ENCODE measurements around the gene ALX1. TPM values are rescaled to one million over a fixed set of nuclear protein-coding genes. Genes with fewer than 3 reads are reported as not detected.

Gene ALX1
- total RNA-seq, 1 experiment from 2014 or later = 2.1 TPM

DNA sequence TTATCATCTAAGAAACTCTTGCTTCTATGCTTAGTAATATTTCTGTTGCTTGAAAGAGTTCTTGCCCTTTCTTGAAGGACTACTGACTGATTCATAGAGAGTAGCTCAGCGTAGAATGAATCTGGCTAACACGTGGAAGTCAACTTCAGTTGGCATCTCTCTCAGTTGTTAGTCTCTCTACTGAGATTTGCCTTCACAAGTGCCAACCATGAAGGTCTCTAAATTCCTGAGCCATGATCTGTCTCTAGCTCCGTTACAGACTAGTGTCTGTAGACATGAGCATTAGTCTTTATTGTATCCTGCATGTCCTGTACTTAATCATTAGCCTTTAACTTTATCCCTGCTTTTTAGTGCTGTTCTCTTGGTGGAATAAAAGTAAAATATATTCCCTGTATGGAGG lies 19.1 kb upstream of the ALX1 start:
- no peak overlapping the region for H2BK20ac ChIP-seq (ENCODE audit: low read depth, low read length, poor library complexity, severe bottlenecking)
- no peak overlapping the region for H2AFZ ChIP-seq (ENCODE audit: low read length)
- no peak overlapping the region for H3K4me2 ChIP-seq (ENCODE audit: insufficient read depth, insufficient read length, low read length)
- H3K27ac ChIP-seq (ENCODE audit: insufficient read length, low read depth, low read length) = no peak overlapping the region
- H3K36me3 Mint-ChIP-seq (ENCODE audit: insufficient read depth in 1 of 3, low read depth in 3 of 3) = no peaks in the 10 kb centered on the region
- H4K5ac ChIP-seq (ENCODE audit: insufficient read length, low read depth, low read length) = no peak overlapping the region
- no peak overlapping the region for H3K27ac Mint-ChIP-seq
- H3K27me3 Mint-ChIP-seq (ENCODE audit: low read depth) = no peaks in the 10 kb centered on the region
- no peak overlapping the region for H2BK12ac ChIP-seq (ENCODE audit: insufficient read length, low read depth, low read length)
- H4K20me1 ChIP-seq (ENCODE audit: control insufficient read depth, insufficient read depth, insufficient read length) = no peaks in the 10 kb centered on the region
- no peak overlapping the region for H3K23ac ChIP-seq (ENCODE audit: insufficient read length, low read depth, low read length)
- H2BK5ac ChIP-seq (ENCODE audit: insufficient read length, low read length) = no peak overlapping the region
- H3T11ph ChIP-seq (ENCODE audit: low read length) = no peak overlapping the region
- H3K18ac ChIP-seq (ENCODE audit: insufficient read length, low read depth, low read length) = no peak overlapping the region
- H4K91ac ChIP-seq (ENCODE audit: insufficient read length, low read depth, low read length) = no peak overlapping the region
- H3K56ac ChIP-seq (ENCODE audit: insufficient read length, low read depth, low read length) = no peak overlapping the region
- no peak overlapping the region for H3K9ac ChIP-seq (ENCODE audit: extremely low read depth, insufficient read length, low read length)
- no peaks in the 10 kb centered on the region for H3K79me1 ChIP-seq (ENCODE audit: insufficient read depth, low read depth, low read length, poor library complexity, severe bottlenecking)
- H2AK5ac ChIP-seq (ENCODE audit: insufficient read length, low read length) = no peak overlapping the region
- H3K4me3 Mint-ChIP-seq = no peak overlapping the region
- no peak for DNase-seq
- no peak overlapping the region for H3K4ac ChIP-seq (ENCODE audit: low read depth, low read length)
- no peaks in the 10 kb centered on the region for H3K9me3 Mint-ChIP-seq
- TF ChIP-seq, protein P1, sequence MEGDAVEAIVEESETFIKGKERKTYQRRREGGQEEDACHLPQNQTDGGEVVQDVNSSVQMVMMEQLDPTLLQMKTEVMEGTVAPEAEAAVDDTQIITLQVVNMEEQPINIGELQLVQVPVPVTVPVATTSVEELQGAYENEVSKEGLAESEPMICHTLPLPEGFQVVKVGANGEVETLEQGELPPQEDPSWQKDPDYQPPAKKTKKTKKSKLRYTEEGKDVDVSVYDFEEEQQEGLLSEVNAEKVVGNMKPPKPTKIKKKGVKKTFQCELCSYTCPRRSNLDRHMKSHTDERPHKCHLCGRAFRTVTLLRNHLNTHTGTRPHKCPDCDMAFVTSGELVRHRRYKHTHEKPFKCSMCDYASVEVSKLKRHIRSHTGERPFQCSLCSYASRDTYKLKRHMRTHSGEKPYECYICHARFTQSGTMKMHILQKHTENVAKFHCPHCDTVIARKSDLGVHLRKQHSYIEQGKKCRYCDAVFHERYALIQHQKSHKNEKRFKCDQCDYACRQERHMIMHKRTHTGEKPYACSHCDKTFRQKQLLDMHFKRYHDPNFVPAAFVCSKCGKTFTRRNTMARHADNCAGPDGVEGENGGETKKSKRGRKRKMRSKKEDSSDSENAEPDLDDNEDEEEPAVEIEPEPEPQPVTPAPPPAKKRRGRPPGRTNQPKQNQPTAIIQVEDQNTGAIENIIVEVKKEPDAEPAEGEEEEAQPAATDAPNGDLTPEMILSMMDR (conservative IDR thresholded peaks at IDR 0.05) = no peak
- H3K4me1 ChIP-seq (ENCODE audit: insufficient read depth, low read length) = no peaks in the 10 kb centered on the region
- H2BK15ac ChIP-seq (ENCODE audit: low read depth, low read length) = no peak overlapping the region
- H2BK120ac ChIP-seq (ENCODE audit: low read depth, low read length, poor library complexity, severe bottlenecking) = no peak overlapping the region
- H3K9me3 ChIP-seq (ENCODE audit: control insufficient read depth, low read depth, low read length) = no peaks in the 10 kb centered on the region
- H3K23me2 ChIP-seq (ENCODE audit: insufficient read length, low read depth, low read length, poor library complexity, severe bottlenecking) = no peaks in the 10 kb centered on the region
- no peaks in the 10 kb centered on the region for H3K4me1 Mint-ChIP-seq
- no peaks in the 10 kb centered on the region for H3K79me2 ChIP-seq (ENCODE audit: insufficient read depth, low read length)
- H4K8ac ChIP-seq (replicated peaks; ENCODE audit: insufficient read length, low read depth, low read length) = no peak overlapping the region
- WGBS (ENCODE audit: extremely low coverage, insufficient read length, low lambda C conversion rate) = no CpG with 5 or more reads among the region's 3 CpGs
- H3K27me3 ChIP-seq (ENCODE audit: insufficient read depth, low read length) = no peaks in the 10 kb centered on the region
- H3K14ac ChIP-seq (ENCODE audit: insufficient read depth, low read length) = no peak overlapping the region

All from H9 (cell line).